HG03159 (cell line): ENCODE data around the gene RPE.

Experiments
- ATAC-seq: cut with Tn5 transposase; IDR thresholded peaks from one replicate; pipeline ENCODE4 v1.9.1; 2021; ENCODE audit warnings: mild to moderate bottlenecking, moderate library complexity; ENCODE audit not compliant: unreplicated experiment

The RPE gene

GRCh38 chr2:210000464-210001324 is 1.7 kb upstream of the RPE start:
- ATAC-seq: no peak

- no peak for ATAC-seq
Measured at GRCh38 chr2:210003359-210003758, 921 bp downstream of the RPE start.

- ATAC-seq: no peak
Measured at GRCh38 chr2:210004881-210005280, 2.4 kb downstream of the RPE start.

DNA sequence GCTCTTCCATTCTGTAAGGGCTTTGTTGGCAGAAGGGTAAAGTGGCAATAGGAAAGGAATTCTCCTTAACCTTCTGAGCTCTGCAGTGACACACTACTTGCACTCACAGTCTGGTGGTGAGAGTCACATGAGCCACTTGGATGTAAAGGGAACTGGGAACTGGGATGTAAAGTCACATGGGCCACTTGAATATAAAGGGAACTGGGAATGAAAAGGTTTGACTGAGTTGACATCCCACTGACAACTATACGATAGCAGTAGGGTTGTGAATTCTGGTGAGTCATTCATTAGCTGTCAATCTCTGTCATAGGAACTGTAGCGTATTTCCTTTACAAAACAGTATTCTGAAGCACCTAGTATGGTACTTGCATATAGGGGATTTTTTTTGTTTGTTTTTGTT is 5.5 kb downstream of the RPE start:
- no peak for ATAC-seq

- no peak for ATAC-seq
Measured at GRCh38 chr2:210009126-210009525, 6.7 kb downstream of the RPE start.

DNA sequence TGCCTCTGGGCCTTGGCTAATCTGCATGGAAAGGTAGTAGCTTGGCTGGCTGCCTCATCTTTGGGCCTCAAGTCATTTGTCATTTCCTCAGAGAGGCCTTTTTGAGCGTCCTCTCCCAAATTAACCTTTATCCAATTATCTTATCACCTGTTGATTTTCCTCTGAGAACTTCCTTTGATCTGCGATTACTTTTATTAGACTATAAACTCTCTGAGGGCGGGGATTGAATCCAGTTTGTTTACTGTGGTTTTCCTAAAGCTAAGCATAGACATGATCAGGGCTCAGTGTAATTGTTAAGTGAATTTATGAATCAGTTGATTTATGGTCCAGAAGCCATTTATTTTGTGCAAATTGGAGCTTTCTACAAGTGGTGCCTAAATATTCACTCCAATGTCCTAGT is 7.5 kb downstream of the RPE start:
- ATAC-seq: no peak

GRCh38 chr2:210020138-210020537 is 17.7 kb downstream of the RPE start:
- no peak for ATAC-seq

DNA sequence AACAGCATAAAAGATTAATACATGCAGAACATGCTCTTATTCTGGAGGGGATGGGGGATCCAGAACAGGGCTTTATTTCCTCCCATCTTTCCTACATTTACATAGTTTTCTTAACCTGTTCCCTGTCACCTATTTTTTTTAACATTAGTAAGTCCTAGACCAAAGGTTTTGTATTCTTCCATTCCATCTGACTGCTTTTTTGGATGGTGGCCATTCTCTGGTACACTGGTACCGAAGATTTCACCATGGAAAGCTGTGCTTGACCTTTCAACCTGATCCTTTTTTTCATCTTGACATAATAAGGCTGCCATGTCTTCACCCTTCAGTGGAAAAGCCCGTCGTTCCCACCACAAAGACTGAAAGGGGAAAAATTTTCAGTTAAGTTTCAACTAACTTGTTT is 20.4 kb downstream of the RPE start:
- ATAC-seq: no peak

GRCh38 chr2:210027608-210028007 is 25.2 kb downstream of the RPE start:
- ATAC-seq: no peak

- ATAC-seq: no peak
Measured at GRCh38 chr2:210028178-210028577, 25.7 kb downstream of the RPE start.

DNA sequence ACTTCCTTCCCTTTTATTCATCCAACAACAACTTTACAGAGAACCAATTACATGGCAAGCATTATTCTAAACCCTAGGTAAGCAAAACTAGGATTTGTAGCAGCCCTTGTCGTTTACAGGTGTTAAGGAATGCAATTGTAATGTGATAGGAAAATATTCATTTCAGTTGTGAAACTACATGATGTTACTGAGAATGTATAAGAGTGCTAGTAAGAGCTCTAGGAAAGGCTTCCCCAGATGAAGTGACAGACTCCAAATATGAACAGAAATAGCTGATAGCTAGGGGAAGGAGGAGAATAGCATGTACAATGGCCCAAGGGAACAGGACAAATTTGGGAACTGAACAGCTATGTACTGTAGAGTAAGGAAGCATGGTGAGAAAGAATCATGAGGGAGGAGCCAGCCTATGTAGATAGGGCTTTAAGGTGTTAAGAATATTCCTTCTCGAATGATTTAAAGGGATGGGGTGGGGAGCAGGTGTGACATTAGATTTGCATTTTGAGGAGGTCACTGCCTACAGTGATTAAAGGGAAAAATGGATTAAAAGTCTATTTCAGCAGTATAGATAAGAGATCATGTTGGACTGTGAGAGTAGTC is 31.7 kb downstream of the RPE start:
- ATAC-seq: no peak

GRCh38 chr2:210035679-210036078 is 33.2 kb downstream of the RPE start:
- ATAC-seq: no peak

DNA sequence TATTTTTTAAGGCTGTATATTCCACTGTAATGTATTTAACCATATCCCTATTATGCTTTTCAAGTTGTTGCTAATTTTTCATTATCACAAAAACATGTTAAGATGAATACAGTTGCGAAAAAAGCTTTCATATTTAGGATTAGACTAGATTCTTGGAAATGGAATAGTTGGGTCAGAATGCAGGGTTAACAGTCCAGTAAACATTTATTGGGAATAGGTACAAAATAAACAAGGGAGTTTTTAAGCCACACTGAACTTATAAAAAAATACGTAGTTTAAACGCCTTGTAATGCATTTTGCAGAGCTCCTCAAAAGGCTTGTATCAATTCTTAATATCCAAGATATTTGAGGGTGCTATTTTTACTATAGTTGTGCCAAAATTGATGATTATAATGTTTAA is 35.6 kb downstream of the RPE start:
- ATAC-seq: no peak

DNA sequence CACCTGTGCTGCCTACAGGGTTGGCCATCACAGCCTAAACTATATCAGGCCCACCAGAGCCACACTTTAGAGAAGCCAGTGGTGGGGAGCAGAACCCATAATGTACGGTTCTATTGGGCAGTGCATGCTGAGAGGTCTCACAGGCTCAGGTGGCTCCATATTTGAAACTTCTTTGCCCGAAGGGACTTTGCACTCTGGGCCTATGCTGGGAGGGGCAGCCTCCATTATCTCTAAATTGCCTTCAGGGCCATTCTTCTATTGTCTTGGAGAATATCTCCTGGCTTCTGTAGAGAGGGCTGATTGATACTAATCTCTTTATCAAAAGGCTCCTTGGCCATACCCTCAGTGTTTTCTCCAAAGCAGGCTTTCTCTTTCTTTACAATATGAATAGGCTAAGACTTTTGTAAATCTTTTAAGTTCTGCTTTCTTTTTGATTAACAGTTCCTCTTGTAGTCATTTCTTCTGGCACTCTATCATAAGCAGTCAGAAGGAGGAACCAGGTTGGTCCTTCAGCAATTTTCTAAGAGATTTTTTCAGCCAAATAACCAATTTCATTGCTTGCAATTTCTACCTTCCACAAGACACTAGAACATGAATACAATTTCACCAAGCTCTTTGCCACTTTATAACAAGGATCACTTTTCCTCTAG is 44.5 kb downstream of the RPE start:
- ATAC-seq: no peak

- no peak for ATAC-seq
Measured at GRCh38 chr2:210049831-210050230, 47.4 kb downstream of the RPE start.

DNA sequence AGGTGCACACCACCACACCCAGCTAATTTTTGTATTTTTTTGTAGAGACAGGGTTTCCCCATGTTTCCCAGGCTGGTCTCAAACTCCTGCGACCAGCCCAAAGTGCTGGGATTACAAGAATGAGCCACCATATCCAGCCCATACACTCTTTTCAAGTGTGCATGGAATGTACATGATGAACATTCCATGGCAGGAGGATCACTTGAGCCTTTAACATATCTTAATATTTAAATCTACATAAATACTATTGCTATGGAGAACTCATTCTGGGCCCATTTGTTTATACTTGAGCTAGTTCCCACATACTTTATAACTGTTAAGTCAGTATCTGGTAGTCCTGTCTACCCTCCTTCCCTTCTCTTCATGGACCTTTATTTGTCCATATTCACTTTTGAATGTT is 48.4 kb downstream of the RPE start:
- no peak for ATAC-seq

GRCh38 chr2:210054696-210055095 is 52.3 kb downstream of the RPE start:
- ATAC-seq: no peak

GRCh38 chr2:210055825-210056224 is 53.4 kb downstream of the RPE start:
- no peak for ATAC-seq

- no peak for ATAC-seq
Measured at GRCh38 chr2:210063306-210063705, 60.9 kb downstream of the RPE start.
